Activated CD8-positive, alpha-beta T cell treated with anti-CD3 and anti-CD28 coated beads for 36 hours (primary cell): Measurements from ENCODE around the gene PLEKHG1. TPM values are rescaled to one million over a fixed set of nuclear protein-coding genes. Genes with fewer than 3 reads are reported as not detected.

Experiments used
- ATAC-seq: fragments of 200-7000 bp; cut with Tn5 transposase; one replicate; pipeline ENCODE4 v1.10.0; 2021; ENCODE audit warnings: mild to moderate bottlenecking, moderate library complexity
- CTCF ChIA-PET: fragments of 350-600 bp; sonication (Branson Sonifier 250); formaldehyde crosslinking; loops from one replicate; lab custom pipeline; 2021; ENCODE audit warnings: antibody characterized with exemption; lab: Charles Lee
- POLR2A ChIA-PET: fragments of 350-600 bp; sonication (Branson Sonifier 250); formaldehyde crosslinking; loops from one replicate; lab custom pipeline; 2021; ENCODE audit warnings: antibody characterized with exemption; lab: Charles Lee
- DNase-seq: peaks from one replicate; pipeline ENCODE4 v3.0.0-alpha.2; 2020
- H3K27ac Mint-ChIP-seq: one replicate; pipeline ENCODE4 v1.8.0; 2021; ENCODE audit warnings: mild to moderate bottlenecking, mixed read lengths
- H3K27me3 Mint-ChIP-seq: one replicate; pipeline ENCODE4 v1.8.0; 2021; ENCODE audit warnings: mixed read lengths
- H3K36me3 Mint-ChIP-seq: one replicate; pipeline ENCODE4 v1.8.0; 2021; ENCODE audit warnings: low read depth, mixed read lengths
- H3K4me1 Mint-ChIP-seq: one replicate; pipeline ENCODE4 v1.8.0; 2021; ENCODE audit warnings: low read depth, mixed read lengths
- H3K4me3 Mint-ChIP-seq: one replicate; pipeline ENCODE4 v1.8.0; 2021; ENCODE audit warnings: mild to moderate bottlenecking, moderate library complexity, mixed read lengths
- H3K9me3 Mint-ChIP-seq: one replicate; pipeline ENCODE4 v1.8.0; 2021; ENCODE audit warnings: mixed read lengths
- intact Hi-C: fragments of 100-400 bp; cut with micrococcal nuclease; formaldehyde crosslinking; loops from one replicate; pipeline ENCODE4 v1.10.0; 2022
- total RNA-seq, 2 experiments: library from RNA; stranded (reverse); gene quantifications; one replicate each; pipeline ENCODE4 v1.2.3, GENCODE V29; 2021
- TF ChIP-seq, protein P1 (sequence below): fragments of 200-600 bp; IDR thresholded peaks from one replicate; pipeline ENCODE4 v1.8.0; 2022; ENCODE audit warnings: antibody characterized with exemption, mild to moderate bottlenecking

Gene PLEKHG1
- total RNA-seq, 2 experiments from 2014 or later: 4.2 to 4.8 TPM

DNA sequence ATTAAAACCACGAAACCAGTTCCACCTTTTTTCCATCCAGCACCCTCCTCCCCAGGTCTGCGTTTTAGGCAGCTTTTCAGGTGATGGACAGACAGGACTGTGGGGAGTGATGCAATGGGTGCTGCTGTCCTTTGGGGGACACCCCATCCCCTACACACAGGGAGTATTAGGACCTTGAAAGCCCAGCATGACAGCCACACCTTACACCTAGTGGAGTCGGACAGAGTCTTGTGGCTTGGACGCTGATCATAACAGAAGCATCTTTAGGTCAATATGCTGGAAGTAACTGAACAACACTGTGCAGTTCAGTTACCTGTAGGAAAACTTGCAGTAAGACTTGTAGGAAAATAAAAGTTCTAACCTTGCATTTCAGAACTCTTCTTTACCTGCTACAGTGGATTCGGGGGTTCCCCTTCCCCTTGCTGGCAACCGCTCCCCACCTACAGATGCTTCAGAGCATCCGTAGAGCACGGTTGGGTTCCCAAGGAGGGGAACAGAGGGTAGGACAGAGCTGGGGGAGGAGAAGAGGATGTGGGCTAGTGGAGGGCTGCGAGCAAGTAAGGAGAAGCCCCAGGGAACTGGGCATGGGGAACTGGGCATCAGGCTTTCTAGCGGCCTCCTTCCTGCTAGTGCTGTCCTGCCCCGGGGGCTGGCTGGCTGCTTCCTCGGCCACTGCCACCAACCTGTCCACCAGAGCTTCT, 31.7 kb downstream of the PLEKHG1 start:
- DNase-seq: peak; percentile 59
- Mint-ChIP-seq H3K9me3 (no peaks in the 10 kb centered on the region), H3K27ac (peak overlapping the region; percentile 73), H3K36me3 (no peaks in the 10 kb centered on the region), H3K4me1 (peaks cover 42% of the 10 kb centered on the region), H3K4me3 (no peak overlapping the region), H3K27me3 (peaks cover 11% of the 10 kb centered on the region)
- intact Hi-C loops: no loop called here
- ChIA-PET POLR2A (interaction anchor here (1.4 to 2.1 kb wide), 2 partner anchors 12 to 17 kb away, joined by 4 to 5 read pairs; no protein-coding TSS in a partner anchor), CTCF (interaction anchor here (1.3 kb wide), 1 partner anchor 17 kb away, joined by 3 read pairs; no protein-coding TSS in a partner anchor)
- ATAC-seq: peak; percentile 74
- TF ChIP-seq, protein P1, sequence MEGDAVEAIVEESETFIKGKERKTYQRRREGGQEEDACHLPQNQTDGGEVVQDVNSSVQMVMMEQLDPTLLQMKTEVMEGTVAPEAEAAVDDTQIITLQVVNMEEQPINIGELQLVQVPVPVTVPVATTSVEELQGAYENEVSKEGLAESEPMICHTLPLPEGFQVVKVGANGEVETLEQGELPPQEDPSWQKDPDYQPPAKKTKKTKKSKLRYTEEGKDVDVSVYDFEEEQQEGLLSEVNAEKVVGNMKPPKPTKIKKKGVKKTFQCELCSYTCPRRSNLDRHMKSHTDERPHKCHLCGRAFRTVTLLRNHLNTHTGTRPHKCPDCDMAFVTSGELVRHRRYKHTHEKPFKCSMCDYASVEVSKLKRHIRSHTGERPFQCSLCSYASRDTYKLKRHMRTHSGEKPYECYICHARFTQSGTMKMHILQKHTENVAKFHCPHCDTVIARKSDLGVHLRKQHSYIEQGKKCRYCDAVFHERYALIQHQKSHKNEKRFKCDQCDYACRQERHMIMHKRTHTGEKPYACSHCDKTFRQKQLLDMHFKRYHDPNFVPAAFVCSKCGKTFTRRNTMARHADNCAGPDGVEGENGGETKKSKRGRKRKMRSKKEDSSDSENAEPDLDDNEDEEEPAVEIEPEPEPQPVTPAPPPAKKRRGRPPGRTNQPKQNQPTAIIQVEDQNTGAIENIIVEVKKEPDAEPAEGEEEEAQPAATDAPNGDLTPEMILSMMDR: no peak

DNA sequence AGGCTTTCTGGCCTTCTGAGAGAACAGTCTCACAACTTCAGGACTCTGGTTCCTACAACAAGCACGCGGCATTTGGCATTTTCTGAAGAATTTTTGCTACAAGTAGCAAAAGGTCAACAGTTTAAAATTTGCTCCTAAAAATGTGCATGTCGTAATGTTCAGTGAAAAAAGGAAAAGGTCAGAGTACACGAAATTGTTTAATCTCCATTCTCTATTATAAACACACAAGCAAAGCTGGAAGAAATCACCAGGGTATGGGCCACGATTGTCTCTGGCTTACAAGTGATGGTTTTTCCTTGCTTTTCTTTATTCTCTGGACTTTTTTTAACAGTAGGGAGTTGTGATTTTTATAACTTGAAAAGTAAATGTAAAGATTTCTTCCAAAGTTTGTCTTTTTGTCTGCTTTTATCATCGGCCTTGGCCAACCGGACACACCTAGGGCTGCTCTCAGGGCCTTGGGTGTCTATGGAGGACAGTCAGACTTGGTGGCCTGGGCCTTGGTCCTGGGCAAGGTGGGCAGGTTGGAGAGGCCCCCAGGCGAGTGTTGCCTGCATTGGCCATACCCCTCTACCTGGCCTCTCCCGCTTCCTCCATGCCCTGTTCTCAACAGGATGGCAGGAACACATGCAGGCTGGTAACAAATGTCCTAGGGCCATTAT, 32.4 kb downstream of the PLEKHG1 start:
- no peaks in the 10 kb centered on the region for H3K36me3 Mint-ChIP-seq
- H3K9me3 Mint-ChIP-seq: no peaks in the 10 kb centered on the region
- peak overlapping the region; percentile 73 for H3K27ac Mint-ChIP-seq
- ATAC-seq (no peak), DNase-seq (no peak)
- H3K4me1 Mint-ChIP-seq: peaks cover 46% of the 10 kb centered on the region
- POLR2A ChIA-PET: interaction anchor here (1.4 to 2.1 kb wide), 2 partner anchors 13 to 18 kb away, joined by 4 to 5 read pairs; no protein-coding TSS in a partner anchor
- intact Hi-C loops: no loop called here
- peaks cover 11% of the 10 kb centered on the region for H3K27me3 Mint-ChIP-seq
- TF ChIP-seq, protein P1: no peak
- CTCF ChIA-PET: interaction anchor here (0.7 to 1.4 kb wide), 4 partner anchors 13 to 110 kb away, joined by 3 to 4 read pairs (median 3); partner anchors contain the start of gene PLEKHG1
- H3K4me3 Mint-ChIP-seq: peak overlapping the region; percentile 64

DNA sequence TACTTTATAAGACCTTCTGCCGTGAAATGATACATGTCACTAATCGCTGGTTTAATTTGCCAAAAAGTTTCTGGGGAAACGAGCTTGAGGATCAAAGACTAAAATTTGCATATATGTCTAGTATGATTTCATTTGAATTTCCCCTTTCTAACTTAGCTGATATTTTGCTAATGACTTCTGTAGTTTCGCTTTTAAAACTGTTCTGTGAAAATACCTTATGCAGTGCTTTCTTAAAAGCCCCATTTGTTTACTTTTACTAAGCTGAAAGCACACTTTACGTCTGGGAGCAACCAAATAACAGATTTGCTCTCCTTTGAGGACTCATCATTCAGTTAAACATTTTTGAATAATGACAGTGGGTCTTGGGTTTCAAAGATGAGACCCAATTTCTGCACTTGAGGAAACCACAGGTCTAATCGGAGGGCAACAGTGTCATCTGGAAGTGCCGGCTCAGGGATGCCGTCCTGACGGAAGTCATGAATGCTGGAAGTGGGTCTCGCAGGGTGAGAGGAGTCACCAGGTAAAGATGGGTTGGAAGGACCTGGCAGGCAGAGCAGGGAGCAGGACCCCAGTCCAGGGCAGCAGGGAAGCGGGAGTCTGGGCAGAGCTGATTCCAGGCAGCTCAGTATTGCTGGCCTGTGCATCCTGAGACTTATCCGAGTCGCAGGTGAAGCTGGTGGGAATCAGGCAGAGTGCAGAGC, 33.2 kb downstream of the PLEKHG1 start:
- POLR2A ChIA-PET: interaction anchor here (2.1 kb wide), 1 partner anchor 13 kb away, joined by 5 read pairs; no protein-coding TSS in a partner anchor
- H3K27me3 Mint-ChIP-seq: peaks cover 11% of the 10 kb centered on the region

DNA sequence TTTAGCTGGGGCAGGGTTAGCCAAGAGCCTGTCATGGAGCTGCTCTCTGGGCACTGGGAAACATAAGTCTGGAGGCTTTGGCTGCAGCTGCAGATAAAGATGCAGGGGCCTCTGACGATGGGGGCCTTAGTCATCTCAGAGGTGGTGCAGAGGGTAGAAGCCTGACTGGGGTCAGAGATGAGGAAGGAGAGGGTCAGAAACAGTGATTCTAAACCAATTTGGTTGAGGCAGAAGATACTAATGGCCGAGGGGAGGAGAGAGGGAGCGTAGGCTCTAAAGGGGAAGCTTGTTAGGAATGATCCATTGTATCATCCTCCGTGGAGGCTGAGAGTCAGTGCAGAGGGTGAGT, 33.8 kb downstream of the PLEKHG1 start:
- intact Hi-C loops: no loop called here
- Mint-ChIP-seq H3K27ac (peak overlapping the region; percentile 73), H3K4me3 (peak overlapping the region; percentile 64), H3K4me1 (peaks cover 53% of the 10 kb centered on the region), H3K27me3 (peaks cover 14% of the 10 kb centered on the region), H3K9me3 (no peaks in the 10 kb centered on the region), H3K36me3 (no peaks in the 10 kb centered on the region)
- ChIA-PET POLR2A (interaction anchor here (2.1 kb wide), 1 partner anchor 14 kb away, joined by 5 read pairs; no protein-coding TSS in a partner anchor), CTCF (interaction anchor here (0.9 to 1.4 kb wide), 2 partner anchors 24 to 182 kb away, joined by 3 read pairs; no protein-coding TSS in a partner anchor)
- DNase-seq: peak; percentile 15
- TF ChIP-seq, protein P1: no peak
- ATAC-seq: peak; percentile 26

More for the DNA sequence above, 33.2 kb downstream of the PLEKHG1 start:
- DNase-seq: no peak
- Mint-ChIP-seq H3K9me3 (no peaks in the 10 kb centered on the region), H3K27ac (peak overlapping the region; percentile 73), H3K4me1 (peaks cover 50% of the 10 kb centered on the region), H3K4me3 (peak overlapping the region; percentile 64), H3K36me3 (no peaks in the 10 kb centered on the region)
- intact Hi-C loops: no loop called here
- ATAC-seq: peak; percentile 61
- TF ChIP-seq, protein P1: no peak
- CTCF ChIA-PET: interaction anchor here (0.7 to 1.4 kb wide), 5 partner anchors 14 to 183 kb away, joined by 3 to 4 read pairs (median 3); partner anchors contain the start of gene PLEKHG1
